Measurements from ENCODE around the gene HMGCS1. TPM values are rescaled to one million over a fixed set of nuclear protein-coding genes. Genes with fewer than 3 reads are reported as not detected.

HMGCS1 gene
- total RNA-seq, 1 donor from 2014 or later: 23.7 TPM

GRCh38 chr5:43354774-43355173 lies 41.6 kb upstream of the HMGCS1 start:
- Histone ChIP-seq H3K9me3 (replicated peaks) (peaks cover 7% of the 10 kb centered on the region), H3K36me3 (no peaks in the 10 kb centered on the region), H3K4me1 (no peaks in the 10 kb centered on the region), H3K27me3 (ENCODE audit: low read depth) (peaks cover 4% of the 10 kb centered on the region), H3K27ac (replicated peaks) (no peak overlapping the region), H3K4me3 (no peak overlapping the region)
- intact Hi-C loops (cut with micrococcal nuclease): no loop called here
- DNase-seq: no peak
- TF ChIP-seq CTCF (IDR thresholded peaks at IDR 0.05; ENCODE audit: borderline replicate concordance): no peak

- Histone ChIP-seq H3K4me3 (no peak overlapping the region), H3K27me3 (ENCODE audit: low read depth) (peaks cover 5% of the 10 kb centered on the region), H3K9me3 (replicated peaks) (no peaks in the 10 kb centered on the region), H3K27ac (replicated peaks) (no peak overlapping the region), H3K36me3 (no peaks in the 10 kb centered on the region), H3K4me1 (no peaks in the 10 kb centered on the region)
- no peak for TF ChIP-seq CTCF (IDR thresholded peaks at IDR 0.05; ENCODE audit: borderline replicate concordance)
- DNase-seq: no peak
- intact Hi-C loops (cut with micrococcal nuclease): no loop called here
These were observed 40.5 kb upstream of the HMGCS1 start for GRCh38 chr5:43353668-43354067.

DNA sequence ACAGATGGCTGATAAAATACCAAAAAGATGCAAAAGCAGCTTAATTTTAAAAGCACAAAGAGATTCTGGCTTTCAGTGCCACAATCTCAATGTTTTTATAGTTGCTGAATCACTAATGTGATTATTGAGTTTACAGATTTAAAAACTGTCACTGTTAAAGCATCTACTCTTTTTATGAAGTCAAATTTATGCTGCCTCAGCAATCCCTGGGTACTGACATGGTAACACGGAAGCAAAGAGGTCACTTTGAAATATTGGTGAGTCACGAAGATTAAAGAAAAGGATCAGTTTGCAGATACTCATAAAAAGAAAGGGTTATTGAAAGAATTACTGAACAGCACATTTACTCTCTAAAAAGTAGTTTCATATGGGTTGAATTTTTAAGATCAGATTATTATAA lies 39.7 kb upstream of the HMGCS1 start:
- intact Hi-C loops (cut with micrococcal nuclease): no loop called here

GRCh38 chr5:43352131-43352530 lies 38.9 kb upstream of the HMGCS1 start:
- peaks cover 10% of the 10 kb centered on the region for H3K27me3 ChIP-seq (ENCODE audit: low read depth)
- intact Hi-C loops (cut with micrococcal nuclease): no loop called here
- no peaks in the 10 kb centered on the region for H3K9me3 ChIP-seq (replicated peaks)
- H3K27ac ChIP-seq (replicated peaks): no peak overlapping the region
- no peak for TF ChIP-seq CTCF (IDR thresholded peaks at IDR 0.05; ENCODE audit: borderline replicate concordance)
- no peaks in the 10 kb centered on the region for H3K36me3 ChIP-seq
- no peak overlapping the region for H3K4me3 ChIP-seq
- H3K4me1 ChIP-seq: no peaks in the 10 kb centered on the region
- DNase-seq: no peak

More for the DNA sequence above, 39.7 kb upstream of the HMGCS1 start:
- no peaks in the 10 kb centered on the region for H3K36me3 ChIP-seq
- DNase-seq: no peak
- TF ChIP-seq CTCF (IDR thresholded peaks at IDR 0.05; ENCODE audit: borderline replicate concordance): no peak
- no peak overlapping the region for H3K4me3 ChIP-seq
- peaks cover 10% of the 10 kb centered on the region for H3K27me3 ChIP-seq (ENCODE audit: low read depth)
- H3K4me1 ChIP-seq: no peaks in the 10 kb centered on the region
- no peak overlapping the region for H3K27ac ChIP-seq (replicated peaks)
- H3K9me3 ChIP-seq (replicated peaks): no peaks in the 10 kb centered on the region

DNA sequence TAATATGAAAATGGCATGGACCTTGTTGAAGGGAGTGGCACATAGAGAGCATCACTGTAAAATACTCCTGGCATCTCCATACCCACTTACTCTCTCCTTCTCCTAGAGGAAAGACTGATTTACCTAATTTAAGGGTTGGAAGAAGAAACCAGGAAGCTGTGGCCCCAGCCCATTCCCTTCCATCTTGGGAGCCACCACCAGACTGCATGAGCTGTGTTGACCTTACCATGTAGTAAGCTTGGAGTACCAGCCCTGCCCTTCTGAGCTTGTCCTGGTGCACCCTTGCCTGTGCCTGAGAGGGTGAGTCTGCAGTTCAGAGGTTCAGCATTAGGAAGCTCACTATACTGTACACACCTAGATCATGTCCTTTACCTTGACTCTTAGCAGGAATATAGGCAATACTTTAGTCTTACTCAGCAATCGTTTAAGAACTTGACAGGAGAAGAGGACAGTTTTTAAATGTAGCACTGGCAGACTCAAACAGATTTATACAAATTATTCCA lies 35.7 kb upstream of the HMGCS1 start:
- Histone ChIP-seq H3K4me3 (no peak overlapping the region), H3K27me3 (ENCODE audit: low read depth) (peaks cover 10% of the 10 kb centered on the region), H3K4me1 (no peaks in the 10 kb centered on the region), H3K36me3 (no peaks in the 10 kb centered on the region), H3K9me3 (replicated peaks) (peaks cover 15% of the 10 kb centered on the region), H3K27ac (replicated peaks) (no peak overlapping the region)
- no peak for DNase-seq
- intact Hi-C loops (cut with micrococcal nuclease): no loop called here
- TF ChIP-seq CTCF (IDR thresholded peaks at IDR 0.05; ENCODE audit: borderline replicate concordance): no peak
